Breast epithelium (tissue), 4 donors: ENCODE data around the gene DYNLT1. TPM values are rescaled to one million over a fixed set of nuclear protein-coding genes. Genes with fewer than 3 reads are reported as not detected.

Source experiments
- DNase-seq, 2 donors: peaks; one replicate each; pipeline ENCODE4 v3.0.0-alpha.2; 2019; ENCODE audit warnings: low spot score in 2 of 2
- H3K27ac ChIP-seq, 2 donors: fragments of 200-600 bp; sonication (generic) in 1 of 2; one replicate each; pipeline ENCODE4 v1.5.1; 2016 to 2019; ENCODE audit warnings: mild to moderate bottlenecking in 1 of 2
- H3K27me3 ChIP-seq, 2 donors: fragments of 200-600 bp; sonication (generic) in 1 of 2; one replicate each; pipeline versions ENCODE4 v1.5.1 to v1.6.0; 2017 to 2019; ENCODE audit warnings: control low read depth in 1 of 2, mild to moderate bottlenecking in 1 of 2
- H3K36me3 ChIP-seq: fragments of 200-600 bp; one replicate; pipeline ENCODE4 v1.5.1; 2019
- H3K4me1 ChIP-seq, 2 donors: fragments of 200-600 bp; sonication (generic); one replicate each; pipeline ENCODE4 v1.5.1; 2016 to 2019; ENCODE audit warnings: control low read depth in 1 of 2
- H3K4me3 ChIP-seq, 3 donors: fragments of 200-600 bp; sonication (generic); 1 replicate in 2 of 3; 2 replicates in 1 of 3; pipeline ENCODE4 v1.5.1; 2016 to 2019; ENCODE audit warnings: mild to moderate bottlenecking in 3 of 3, moderate library complexity in 2 of 3
- H3K9me3 ChIP-seq, 2 donors: fragments of 200-600 bp; sonication (generic) in 1 of 2; one replicate each; pipeline ENCODE4 v1.5.1; 2016 to 2019; ENCODE audit warnings: control low read depth in 1 of 2
- CTCF ChIP-seq, 3 donors: fragments of 450-650 bp; IDR thresholded peaks; one replicate each; pipeline ENCODE4 v1.5.1; 2016 to 2017; ENCODE audit warnings: antibody characterized with exemption in 3 of 3, mild to moderate bottlenecking in 3 of 3, moderate library complexity in 3 of 3
- POLR2A ChIP-seq: fragments of 450-650 bp; IDR thresholded peaks from one replicate; pipeline ENCODE4 v1.6.1; 2016; ENCODE audit warnings: antibody characterized with exemption, mild to moderate bottlenecking, moderate library complexity
- POLR2AphosphoS5 ChIP-seq, 3 donors: sonication (generic); formaldehyde crosslinking; IDR thresholded peaks; one replicate each; pipeline ENCODE4 v1.6.1; 2017; ENCODE audit warnings: antibody characterized with exemption in 3 of 3
- intact Hi-C: fragments of 100-400 bp; cut with DNase I; formaldehyde crosslinking; loops from one replicate; pipeline ENCODE4 v1.15.1; 2023; ENCODE audit warnings: low total_unique reads
- total RNA-seq, 3 donors: library from RNA; depleted of rRNA; stranded (reverse); fragments of >200 nt; gene quantifications; one replicate each; pipeline ENCODE4 v1.1.0, GENCODE V29; 2016

DYNLT1 gene
- total RNA-seq, 3 donors from 2014 or later = 48.2 to 76.1 (median 73.4) TPM

DNA sequence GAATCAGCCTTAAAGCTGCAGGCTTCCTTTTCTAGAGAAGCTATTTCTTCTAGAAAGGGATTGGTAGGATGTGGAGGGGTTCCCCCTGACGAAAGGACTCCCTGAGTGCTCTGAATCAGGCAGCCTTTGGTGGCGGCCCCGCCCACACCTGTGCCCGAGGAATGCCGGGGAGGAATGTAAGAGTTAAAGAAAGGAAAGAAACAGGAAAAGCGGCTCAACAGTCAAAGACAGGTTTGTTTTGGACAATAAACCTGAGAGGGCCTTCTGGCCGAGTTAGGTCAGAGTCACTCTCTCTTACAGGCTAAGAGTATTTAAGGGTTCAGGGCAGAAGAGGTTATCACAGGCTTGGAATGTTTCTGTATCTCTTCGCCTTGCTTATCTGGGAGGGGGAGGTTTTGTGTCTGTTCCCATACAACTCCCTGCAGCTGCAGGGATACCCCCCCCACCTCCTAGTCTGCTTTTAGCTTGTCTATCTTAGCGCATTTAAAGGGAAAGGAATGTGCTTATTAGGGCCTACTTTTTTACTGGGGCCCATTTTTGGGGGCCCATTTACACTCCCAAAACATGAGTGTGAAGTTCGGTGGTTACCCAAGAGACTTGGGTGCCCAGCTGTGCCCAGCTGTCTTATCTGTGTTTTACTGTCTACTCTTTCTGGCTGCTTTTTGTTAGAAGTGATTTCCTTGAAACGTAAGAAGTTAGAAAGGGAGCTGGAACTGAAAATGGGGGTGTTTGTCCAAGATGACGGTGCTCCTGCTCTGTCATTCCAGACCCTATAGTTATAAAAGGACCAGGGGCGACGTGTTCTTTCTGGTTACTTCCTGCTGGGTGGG is 32.8 kb downstream of the DYNLT1 start:
- TF ChIP-seq POLR2A (no peak), CTCF (IDR thresholded peaks at IDR 0.05) (no peak), POLR2AphosphoS5 (IDR thresholded peaks at IDR 0.05) (no peak)
- H3K9me3 ChIP-seq = no peaks in the 10 kb centered on the region
- intact Hi-C loops = loop anchor here (5.0 to 10.0 kb wide), 2 partner anchors 389 to 957 kb away; no protein-coding TSS in a partner anchor
- H3K36me3 ChIP-seq = no peaks in the 10 kb centered on the region
- H3K4me3 ChIP-seq = no peak overlapping the region
- no peaks in the 10 kb centered on the region for H3K27me3 ChIP-seq
- H3K27ac ChIP-seq = no peak overlapping the region
- no peaks in the 10 kb centered on the region for H3K4me1 ChIP-seq
- no peak for DNase-seq

GRCh38 chr6:158611039-158611438 is 33.5 kb downstream of the DYNLT1 start:
- Histone ChIP-seq H3K4me1 (no peaks in the 10 kb centered on the region), H3K27ac (no peak overlapping the region), H3K36me3 (no peaks in the 10 kb centered on the region), H3K4me3 (no peak overlapping the region), H3K9me3 (no peaks in the 10 kb centered on the region), H3K27me3 (no peaks in the 10 kb centered on the region)
- intact Hi-C loops = loop anchor here (5.0 to 10.0 kb wide), 2 partner anchors 389 to 956 kb away; no protein-coding TSS in a partner anchor
- DNase-seq = no peak
- TF ChIP-seq POLR2AphosphoS5 (IDR thresholded peaks at IDR 0.05) (no peak), CTCF (IDR thresholded peaks at IDR 0.05) (no peak), POLR2A (no peak)

- no peak for DNase-seq
- H3K9me3 ChIP-seq = no peaks in the 10 kb centered on the region
- no peaks in the 10 kb centered on the region for H3K27me3 ChIP-seq
- H3K4me3 ChIP-seq = no peak overlapping the region
- no peak overlapping the region for H3K27ac ChIP-seq
- no peaks in the 10 kb centered on the region for H3K36me3 ChIP-seq
- H3K4me1 ChIP-seq = no peaks in the 10 kb centered on the region
- TF ChIP-seq POLR2A (no peak), CTCF (IDR thresholded peaks at IDR 0.05) (no peak), POLR2AphosphoS5 (IDR thresholded peaks at IDR 0.05) (no peak)
- intact Hi-C loops = loop anchor here (5.0 to 10.0 kb wide), 2 partner anchors 388 to 956 kb away; no protein-coding TSS in a partner anchor
Measured at GRCh38 chr6:158610319-158610968, 34.1 kb downstream of the DYNLT1 start.

- Histone ChIP-seq H3K4me1 (no peaks in the 10 kb centered on the region), H3K4me3 (no peak overlapping the region), H3K9me3 (no peaks in the 10 kb centered on the region), H3K27ac (no peak overlapping the region), H3K27me3 (no peaks in the 10 kb centered on the region), H3K36me3 (no peaks in the 10 kb centered on the region)
- TF ChIP-seq POLR2A (no peak), POLR2AphosphoS5 (IDR thresholded peaks at IDR 0.05) (no peak), CTCF (IDR thresholded peaks at IDR 0.05) (no peak)
- intact Hi-C loops = loop anchor here (5.0 to 10.0 kb wide), 2 partner anchors 387 to 955 kb away; no protein-coding TSS in a partner anchor
- DNase-seq = no peak
Measured at GRCh38 chr6:158609455-158610155, 34.9 kb downstream of the DYNLT1 start.
